ENCODE results near the gene RSPH6A.

GRCh38 chr19:45824531-45825262 lies 9.6 kb upstream of the RSPH6A start:
- TF ChIP-seq, protein P1, sequence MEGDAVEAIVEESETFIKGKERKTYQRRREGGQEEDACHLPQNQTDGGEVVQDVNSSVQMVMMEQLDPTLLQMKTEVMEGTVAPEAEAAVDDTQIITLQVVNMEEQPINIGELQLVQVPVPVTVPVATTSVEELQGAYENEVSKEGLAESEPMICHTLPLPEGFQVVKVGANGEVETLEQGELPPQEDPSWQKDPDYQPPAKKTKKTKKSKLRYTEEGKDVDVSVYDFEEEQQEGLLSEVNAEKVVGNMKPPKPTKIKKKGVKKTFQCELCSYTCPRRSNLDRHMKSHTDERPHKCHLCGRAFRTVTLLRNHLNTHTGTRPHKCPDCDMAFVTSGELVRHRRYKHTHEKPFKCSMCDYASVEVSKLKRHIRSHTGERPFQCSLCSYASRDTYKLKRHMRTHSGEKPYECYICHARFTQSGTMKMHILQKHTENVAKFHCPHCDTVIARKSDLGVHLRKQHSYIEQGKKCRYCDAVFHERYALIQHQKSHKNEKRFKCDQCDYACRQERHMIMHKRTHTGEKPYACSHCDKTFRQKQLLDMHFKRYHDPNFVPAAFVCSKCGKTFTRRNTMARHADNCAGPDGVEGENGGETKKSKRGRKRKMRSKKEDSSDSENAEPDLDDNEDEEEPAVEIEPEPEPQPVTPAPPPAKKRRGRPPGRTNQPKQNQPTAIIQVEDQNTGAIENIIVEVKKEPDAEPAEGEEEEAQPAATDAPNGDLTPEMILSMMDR (optimal IDR thresholded peaks at IDR 0.05 in 1 of 3, IDR thresholded peaks at IDR 0.05 in 1 of 3, conservative IDR thresholded peaks at IDR 0.05 in 1 of 3; ENCODE audit: extremely low read depth in 1 of 3, insufficient read depth in 2 of 3, low read length in 3 of 3) = no peak
- no peak for TF ChIP-seq EZH2 (IDR thresholded peaks at IDR 0.05; ENCODE audit: low read length)

Data from keratinocyte (primary cell).